ENCODE measurements around the gene MYADM. TPM values are rescaled to one million over a fixed set of nuclear protein-coding genes. Genes with fewer than 3 reads are reported as not detected.

MYADM gene
- total RNA-seq, 1 donor from 2014 or later: 126 TPM

DNA sequence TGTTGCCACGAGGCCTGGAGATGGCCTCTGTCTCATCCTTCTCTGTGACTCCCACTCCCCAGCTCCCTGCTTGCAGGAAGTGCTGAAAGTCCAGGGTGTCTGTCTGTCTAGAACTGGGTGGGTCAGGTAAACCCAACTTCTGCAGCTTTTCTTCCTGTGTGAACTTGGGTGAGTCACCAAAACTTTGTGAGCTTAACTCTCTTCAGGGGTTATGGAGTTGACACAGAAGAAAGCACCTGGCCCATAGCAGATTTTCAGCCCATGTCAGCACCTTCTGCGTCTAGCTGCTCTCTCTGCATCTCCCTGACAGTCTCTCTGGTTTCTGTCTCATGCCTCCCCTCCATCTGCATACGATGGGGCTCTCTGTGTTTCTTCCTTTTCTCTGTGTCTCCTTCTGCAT is 37.2 kb downstream of the MYADM start:
- ATAC-seq (no peak), DNase-seq (no peak)
- intact Hi-C loops (cut with DNase I): no loop called here
- Histone ChIP-seq H3K27me3 (ENCODE audit: low read depth) (peaks cover 59% of the 10 kb centered on the region), H3K4me1 (peaks cover 22% of the 10 kb centered on the region), H3K9me3 (no peaks in the 10 kb centered on the region), H3K36me3 (no peaks in the 10 kb centered on the region), H3K27ac (no peak overlapping the region), H3K4me3 (no peak overlapping the region)
- TF ChIP-seq, protein P1, sequence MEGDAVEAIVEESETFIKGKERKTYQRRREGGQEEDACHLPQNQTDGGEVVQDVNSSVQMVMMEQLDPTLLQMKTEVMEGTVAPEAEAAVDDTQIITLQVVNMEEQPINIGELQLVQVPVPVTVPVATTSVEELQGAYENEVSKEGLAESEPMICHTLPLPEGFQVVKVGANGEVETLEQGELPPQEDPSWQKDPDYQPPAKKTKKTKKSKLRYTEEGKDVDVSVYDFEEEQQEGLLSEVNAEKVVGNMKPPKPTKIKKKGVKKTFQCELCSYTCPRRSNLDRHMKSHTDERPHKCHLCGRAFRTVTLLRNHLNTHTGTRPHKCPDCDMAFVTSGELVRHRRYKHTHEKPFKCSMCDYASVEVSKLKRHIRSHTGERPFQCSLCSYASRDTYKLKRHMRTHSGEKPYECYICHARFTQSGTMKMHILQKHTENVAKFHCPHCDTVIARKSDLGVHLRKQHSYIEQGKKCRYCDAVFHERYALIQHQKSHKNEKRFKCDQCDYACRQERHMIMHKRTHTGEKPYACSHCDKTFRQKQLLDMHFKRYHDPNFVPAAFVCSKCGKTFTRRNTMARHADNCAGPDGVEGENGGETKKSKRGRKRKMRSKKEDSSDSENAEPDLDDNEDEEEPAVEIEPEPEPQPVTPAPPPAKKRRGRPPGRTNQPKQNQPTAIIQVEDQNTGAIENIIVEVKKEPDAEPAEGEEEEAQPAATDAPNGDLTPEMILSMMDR (IDR thresholded peaks at IDR 0.05): no peak

DNA sequence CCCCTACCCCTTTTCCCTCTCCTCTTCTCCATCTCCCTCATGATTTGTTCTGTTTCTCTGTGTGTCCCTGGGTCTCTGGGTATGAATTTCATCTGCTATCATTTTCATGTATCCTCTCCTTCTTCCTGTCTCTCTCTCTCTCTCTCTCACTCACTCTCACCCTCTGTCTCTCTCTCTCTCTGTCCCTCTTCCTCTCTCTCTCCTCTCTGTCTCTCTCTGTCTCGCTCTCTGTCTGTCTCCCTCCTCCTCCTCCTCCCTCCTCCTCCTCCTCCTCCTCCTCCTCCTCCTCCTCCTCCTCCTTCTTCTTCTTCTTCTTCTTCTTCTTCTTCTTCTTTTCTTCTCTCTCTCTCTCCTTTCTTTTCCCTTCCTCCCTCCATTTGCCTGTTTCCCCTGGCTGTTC is 38.1 kb downstream of the MYADM start:
- intact Hi-C loops (cut with DNase I): no loop called here
- TF ChIP-seq, protein P1 (IDR thresholded peaks at IDR 0.05): no peak
- no peak for ATAC-seq
- Histone ChIP-seq H3K27ac (no peak overlapping the region), H3K36me3 (no peaks in the 10 kb centered on the region), H3K9me3 (no peaks in the 10 kb centered on the region), H3K4me1 (peaks cover 22% of the 10 kb centered on the region), H3K27me3 (ENCODE audit: low read depth) (peaks cover 62% of the 10 kb centered on the region), H3K4me3 (no peak overlapping the region)
- no peak for DNase-seq

DNA sequence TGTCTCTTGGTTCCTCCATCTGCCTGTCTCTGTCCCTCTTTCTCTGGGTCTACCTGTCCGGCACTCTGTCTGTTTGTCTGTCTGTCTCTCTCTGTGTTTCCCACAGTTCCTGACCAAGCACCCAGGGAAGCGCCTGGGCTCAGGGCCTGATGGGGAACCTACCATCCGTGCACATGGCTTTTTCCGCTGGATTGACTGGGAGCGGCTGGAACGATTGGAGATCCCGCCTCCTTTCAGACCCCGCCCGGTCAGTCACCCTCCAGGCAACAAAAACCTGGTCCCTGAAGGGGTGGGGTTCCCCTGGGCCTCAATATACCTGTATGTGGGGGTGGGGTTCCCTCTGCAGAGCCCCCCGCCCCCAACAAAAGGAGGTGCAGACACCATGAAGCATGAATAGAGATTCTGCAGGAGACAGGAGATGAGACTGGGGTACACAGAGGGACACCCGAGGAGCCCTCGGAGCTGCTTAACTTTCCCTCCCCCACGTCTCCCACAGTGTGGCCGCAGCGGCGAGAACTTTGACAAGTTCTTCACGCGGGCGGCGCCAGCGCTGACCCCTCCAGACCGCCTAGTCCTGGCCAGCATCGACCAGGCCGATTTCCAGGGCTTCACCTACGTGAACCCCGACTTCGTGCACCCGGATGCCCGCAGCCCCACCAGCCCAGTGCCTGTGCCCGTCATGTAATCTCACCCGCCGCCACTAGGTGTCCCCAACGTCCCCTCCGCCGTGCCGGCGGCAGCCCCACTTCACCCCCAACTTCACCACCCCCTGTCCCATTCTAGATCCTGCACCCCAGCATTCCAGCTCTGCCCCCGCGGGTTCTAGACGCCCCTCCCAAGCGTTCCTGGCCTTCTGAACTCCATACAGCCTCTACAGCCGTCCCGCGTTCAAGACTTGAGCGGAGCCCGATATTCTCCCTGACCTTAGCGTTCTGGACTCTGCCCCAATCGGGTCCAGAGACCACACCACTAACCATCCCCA is 38.8 kb downstream of the MYADM start:
- H3K4me3 ChIP-seq: no peak overlapping the region
- H3K36me3 ChIP-seq: no peaks in the 10 kb centered on the region
- peaks cover 22% of the 10 kb centered on the region for H3K4me1 ChIP-seq
- no peaks in the 10 kb centered on the region for H3K9me3 ChIP-seq
- H3K27me3 ChIP-seq (ENCODE audit: low read depth): peaks cover 64% of the 10 kb centered on the region
- H3K27ac ChIP-seq: no peak overlapping the region
- DNase-seq (peak; percentile 73), ATAC-seq (peak; percentile 66 to 72)
- TF ChIP-seq, protein P1 (IDR thresholded peaks at IDR 0.05): peak; percentile 78
- intact Hi-C loops (cut with DNase I): no loop called here

DNA sequence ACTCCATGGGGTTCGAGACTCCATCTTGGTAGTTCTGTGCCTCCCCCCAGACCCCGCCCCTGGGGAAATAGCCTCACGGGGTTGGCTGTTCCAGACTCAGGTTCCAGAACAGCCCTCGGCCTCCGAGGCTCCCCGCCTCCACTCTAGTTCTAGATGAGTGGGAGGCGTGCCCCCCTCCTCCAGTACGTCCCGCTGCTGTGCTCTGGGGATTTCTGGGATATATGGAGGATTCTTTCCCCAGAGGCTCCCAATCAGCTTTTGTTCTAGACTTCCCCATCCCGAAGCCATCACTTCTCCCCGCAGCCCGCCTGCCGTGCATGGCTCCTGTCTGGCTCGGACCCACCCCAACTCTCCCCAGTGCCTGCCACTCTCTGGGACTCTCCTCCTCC is 39.5 kb downstream of the MYADM start:
- intact Hi-C loops (cut with DNase I): no loop called here
- Histone ChIP-seq H3K36me3 (no peaks in the 10 kb centered on the region), H3K4me3 (no peak overlapping the region), H3K27me3 (ENCODE audit: low read depth) (peaks cover 69% of the 10 kb centered on the region), H3K27ac (no peak overlapping the region), H3K9me3 (no peaks in the 10 kb centered on the region), H3K4me1 (peaks cover 22% of the 10 kb centered on the region)
- DNase-seq (no peak), ATAC-seq (no peak)
- TF ChIP-seq, protein P1 (IDR thresholded peaks at IDR 0.05): no peak

DNA sequence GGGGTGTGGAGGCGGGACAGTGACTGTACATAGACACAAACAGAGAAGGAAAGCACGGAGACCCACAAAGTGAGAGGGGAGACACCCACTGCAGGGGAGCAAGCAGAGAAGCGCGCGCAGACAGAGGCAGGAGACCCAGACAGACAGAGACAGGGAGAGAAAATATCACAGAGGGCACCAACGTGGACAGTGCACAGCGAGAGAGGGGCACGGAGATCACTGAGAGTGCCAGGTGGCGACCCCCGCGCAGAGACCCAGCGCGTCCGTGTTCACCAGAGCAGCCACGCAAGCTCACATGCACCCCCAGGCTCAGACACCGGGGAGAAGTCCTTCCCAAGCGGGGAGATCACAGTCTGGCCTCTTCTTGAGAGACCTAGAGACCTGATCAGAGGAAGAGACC is 40.0 kb downstream of the MYADM start:
- no peaks in the 10 kb centered on the region for H3K9me3 ChIP-seq
- ATAC-seq (no peak), DNase-seq (no peak)
- H3K27ac ChIP-seq: no peak overlapping the region
- no peaks in the 10 kb centered on the region for H3K36me3 ChIP-seq
- TF ChIP-seq, protein P1 (IDR thresholded peaks at IDR 0.05): no peak
- H3K27me3 ChIP-seq (ENCODE audit: low read depth): peaks cover 70% of the 10 kb centered on the region
- peaks cover 22% of the 10 kb centered on the region for H3K4me1 ChIP-seq
- H3K4me3 ChIP-seq: no peak overlapping the region
- intact Hi-C loops (cut with DNase I): no loop called here
